Breast epithelium (tissue), 3 donors: ENCODE measurements around the gene ZNF678.

Experiments used
- CTCF ChIP-seq, 3 donors: fragments of 450-650 bp; IDR thresholded peaks; one replicate each; pipeline ENCODE4 v1.5.1; 2016 to 2017; ENCODE audit warnings: antibody characterized with exemption in 3 of 3, mild to moderate bottlenecking in 3 of 3, moderate library complexity in 3 of 3
- POLR2A ChIP-seq: fragments of 450-650 bp; IDR thresholded peaks from one replicate; pipeline ENCODE4 v1.6.1; 2016; ENCODE audit warnings: antibody characterized with exemption, mild to moderate bottlenecking, moderate library complexity
- POLR2AphosphoS5 ChIP-seq, 3 donors: sonication (generic); formaldehyde crosslinking; IDR thresholded peaks; one replicate each; pipeline ENCODE4 v1.6.1; 2017; ENCODE audit warnings: antibody characterized with exemption in 3 of 3

- TF ChIP-seq CTCF (IDR thresholded peaks at IDR 0.05) (no peak), POLR2A (no peak), POLR2AphosphoS5 (IDR thresholded peaks at IDR 0.05) (no peak)
Observed at GRCh38 chr1:227548119-227548397, 15.3 kb upstream of the ZNF678 start.
